GM12878 (cell line): ENCODE measurements around the gene CDC42EP3.

ENCODE experiments used
- CREM ChIP-seq: IDR thresholded peaks from 2 replicates; pipeline ENCODE4 v1.6.1; 2014; ENCODE audit warnings: antibody characterized with exemption, low read depth
- CTCF ChIP-seq, 3 experiments: IDR thresholded peaks in 2 of 3; conservative IDR thresholded peaks in 1 of 3; 2 replicates each; pipeline ENCODE4 v1.5.1; 2011; ENCODE audit warnings: low read depth in 3 of 3, low read length in 3 of 3, mild to moderate bottlenecking in 3 of 3, control low read depth in 2 of 3, moderate library complexity in 2 of 3, inconsistent platforms in 1 of 3, mixed read lengths in 1 of 3; ENCODE audit not compliant: control insufficient read depth in 2 of 3, insufficient read depth in 1 of 3; ENCODE audit errors: extremely low read depth in 1 of 3
- E4F1 ChIP-seq: fragments of 450-650 bp; IDR thresholded peaks from 2 replicates; pipeline ENCODE4 v1.6.1; 2018; ENCODE audit warnings: borderline replicate concordance, mild to moderate bottlenecking; ENCODE audit not compliant: partially characterized antibody
- NRF1 ChIP-seq: conservative IDR thresholded peaks from 2 replicates; pipeline ENCODE4 v1.6.1; 2011; ENCODE audit warnings: mild to moderate bottlenecking, low read depth, low read length, improper control_type of control experiment
- PRDM15 ChIP-seq: fragments of 450-650 bp; formaldehyde crosslinking; IDR thresholded peaks from 2 replicates; pipeline ENCODE4 v1.4.0; 2020; ENCODE audit warnings: mild to moderate bottlenecking, moderate library complexity
- YY1 ChIP-seq: IDR thresholded peaks from 2 replicates; pipeline ENCODE4 v1.6.1; 2011; ENCODE audit warnings: low read depth, mild to moderate bottlenecking, low read length
- ZNF274 ChIP-seq: IDR thresholded peaks from one replicate; pipeline ENCODE4 v1.8.0; 2011; ENCODE audit not compliant: insufficient read length, insufficient read depth
- ZNF384 ChIP-seq: IDR thresholded peaks from 2 replicates; pipeline ENCODE4 v1.6.1; 2012; ENCODE audit warnings: low read depth, mild to moderate bottlenecking, low read length, improper control_type of control experiment, borderline replicate concordance

GRCh38 chr2:37644191-37644590 lies 27.3 kb downstream of the CDC42EP3 start:
- TF ChIP-seq CREM: no peak
- no peak for TF ChIP-seq PRDM15 (CRISPR knock-in tag)
- no peak for TF ChIP-seq YY1
- TF ChIP-seq CTCF (IDR thresholded peaks at IDR 0.05 in 2 of 3, conservative IDR thresholded peaks at IDR 0.05 in 1 of 3; ENCODE audit: control insufficient read depth in 2 of 3, extremely low read depth in 1 of 3, insufficient read depth in 1 of 3, low read depth in 3 of 3, low read length in 3 of 3): no peak
- TF ChIP-seq E4F1: no peak
- TF ChIP-seq ZNF274: no peak
- no peak for TF ChIP-seq ZNF384
- no peak for TF ChIP-seq NRF1
